ENCODE measurements around the gene SAFB. TPM values are rescaled to one million over a fixed set of nuclear protein-coding genes. Genes with fewer than 3 reads are reported as not detected.

Gene SAFB
- total and polyA plus RNA-seq, 2 of the 13 experiments (the other 11 are each of a cell fraction or from before 2014, with no cell fraction given) = 21.0 to 28.4 TPM

DNA sequence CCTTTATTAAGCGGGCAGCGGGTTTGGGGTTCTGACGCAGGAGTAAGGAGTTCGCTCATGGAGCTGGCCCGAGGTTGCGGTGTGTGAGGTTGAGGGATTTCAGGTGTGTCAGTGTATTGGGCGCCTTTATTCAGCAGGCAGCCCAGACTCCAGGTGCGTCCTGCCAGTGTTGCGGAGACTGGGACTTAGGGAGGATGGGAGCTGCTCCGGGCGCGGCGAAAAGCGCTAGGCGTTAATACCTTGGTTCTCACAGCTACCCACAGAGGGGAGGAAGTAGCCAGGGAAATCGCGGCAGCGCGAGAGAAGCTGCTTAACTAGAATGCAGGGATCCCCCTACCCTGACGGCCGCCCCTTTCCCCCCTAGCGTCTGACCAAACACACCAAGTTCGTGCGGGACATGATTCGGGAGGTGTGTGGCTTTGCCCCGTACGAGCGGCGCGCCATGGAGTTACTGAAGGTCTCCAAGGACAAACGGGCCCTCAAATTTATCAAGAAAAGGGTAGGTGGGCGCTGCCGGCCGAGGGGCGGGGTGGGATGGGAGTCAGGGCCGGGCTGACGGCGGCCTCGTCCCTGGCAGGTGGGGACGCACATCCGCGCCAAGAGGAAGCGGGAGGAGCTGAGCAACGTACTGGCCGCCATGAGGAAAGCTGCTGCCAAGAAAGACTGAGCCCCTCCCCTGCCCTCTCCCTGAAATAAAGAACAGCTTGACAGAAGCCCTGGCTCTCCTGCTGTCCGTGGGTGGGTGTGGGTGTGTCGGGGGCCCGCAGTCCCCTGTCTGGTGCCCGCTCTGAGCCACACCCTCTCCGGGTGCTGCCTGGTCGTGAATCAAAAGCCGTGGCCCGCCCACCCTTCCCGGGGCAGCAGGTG, 68.3 kb downstream of the SAFB start:
- 4% methylated on average over 20 of the region's 54 CpGs for whole genome bisulfite sequencing (ENCODE audit: low lambda C conversion rate)
- ChIA-PET CTCF (ENCODE audit: low intra/inter-chr PET ratio, low total read pairs) (no interaction called here), POLR2A (interaction anchor here (0.6 to 3.7 kb wide), 8 partner anchors 11 to 280 kb away, joined by 3 to 95 read pairs (median 4); partner anchors contain the start of genes CATSPERD, LONP1, SAFB and SAFB2)
- no peak for DNase-seq (ENCODE audit: low spot score)
- in situ Hi-C loops (cut with HindIII; ENCODE audit: extremely low pct_ligation_motif_present, low pct_unique_long_range_greater_than_20kb) = no loop called here
- H3K4me1 ChIP-seq (ENCODE audit: insufficient read depth, low read length) = peaks cover 28% of the 10 kb centered on the region
- ATAC-seq = peak; percentile 1; the same call in 2 of the 3 replicates
- FAIRE-seq = no peak
- peak overlapping the region; percentile 94 for H3K9ac ChIP-seq (ENCODE audit: insufficient read depth, low read depth, low read length)
- H3K4me2 ChIP-seq (ENCODE audit: low read depth, low read length) = peak overlapping the region; percentile 79
- peak overlapping the region; percentile 92 for H3K27ac ChIP-seq (ENCODE audit: extremely low read length, insufficient read depth, low read length)
- intact Hi-C loops (cut with micrococcal nuclease; ENCODE audit: unreplicated experiment) = no loop called here
- peak overlapping the region; percentile 88 to 94 (median 89) for H3K4me3 ChIP-seq (replicated peaks in 1 of 3; ENCODE audit: insufficient read depth in 1 of 3, low read depth in 2 of 3, low read length in 3 of 3)
- peaks cover 33% of the 10 kb centered on the region for H3K79me2 ChIP-seq (ENCODE audit: insufficient read depth, low read length)
- no peak overlapping the region for H2AFZ ChIP-seq (ENCODE audit: low read length)
- no peaks in the 10 kb centered on the region; a peak in 1 of 5 replicates for H3K27me3 ChIP-seq (ENCODE audit: control insufficient read depth in 1 of 2, insufficient read depth in 2 of 2, low read length in 2 of 2)
- peaks cover 20 to 49% of the 10 kb centered on the region in 2 experiments for H3K36me3 ChIP-seq (replicated peaks in 1 of 2; ENCODE audit: control insufficient read depth in 1 of 2, insufficient read depth in 2 of 2, low read length in 2 of 2)
- H4K20me1 ChIP-seq (ENCODE audit: insufficient read depth, low read length) = peaks cover 38% of the 10 kb centered on the region
- H3K9me3 ChIP-seq (ENCODE audit: low read length) = no peaks in the 10 kb centered on the region
- BruUV-seq (replicated peaks) = TSS peak; percentile 83
- TF ChIP-seq KLF15 (CRISPR knock-in tag; IDR thresholded peaks at IDR 0.05; ENCODE audit: borderline replicate concordance) (no peak), ZEB1 (IDR thresholded peaks at IDR 0.05; ENCODE audit: insufficient replicate concordance, low read depth) (no peak), ZNF160 (CRISPR knock-in tag; IDR thresholded peaks at IDR 0.05) (no peak), REL (CRISPR knock-in tag; conservative IDR thresholded peaks at IDR 0.05) (no peak), ZNF282 (IDR thresholded peaks at IDR 0.05; ENCODE audit: partially characterized antibody) (no peak), HIVEP1 (CRISPR knock-in tag; IDR thresholded peaks at IDR 0.05) (no peak), RBM39 (IDR thresholded peaks at IDR 0.05; ENCODE audit: low read depth, low read length, poor library complexity, severe bottlenecking) (peak; percentile 45), TOE1 (CRISPR knock-in tag; IDR thresholded peaks at IDR 0.05) (no peak), IRF1 (CRISPR knock-in tag; IDR thresholded peaks at IDR 0.05; ENCODE audit: low read depth) (no peak), IKZF4 (CRISPR knock-in tag; IDR thresholded peaks at IDR 0.05; ENCODE audit: borderline replicate concordance, low read depth, not compliant biosample characterization) (no peak), ISX (CRISPR knock-in tag; conservative IDR thresholded peaks at IDR 0.05) (0 out of 2 replicates have a peak, but pooled peaks have one; percentile 33), ZNF234 (CRISPR knock-in tag; conservative IDR thresholded peaks at IDR 0.05) (0 out of 2 replicates have a peak, but pooled peaks have one; percentile 1), RBM22 (optimal IDR thresholded peaks at IDR 0.05; ENCODE audit: low read length) (peak; percentile 88), NAIF1 (CRISPR knock-in tag; IDR thresholded peaks at IDR 0.05; ENCODE audit: borderline replicate concordance) (no peak), RBFOX2 (IDR thresholded peaks at IDR 0.05; ENCODE audit: low read depth, low read length) (no peak; the same call in 1 of the 2 replicates)
- TF ChIP-seq, protein P1, sequence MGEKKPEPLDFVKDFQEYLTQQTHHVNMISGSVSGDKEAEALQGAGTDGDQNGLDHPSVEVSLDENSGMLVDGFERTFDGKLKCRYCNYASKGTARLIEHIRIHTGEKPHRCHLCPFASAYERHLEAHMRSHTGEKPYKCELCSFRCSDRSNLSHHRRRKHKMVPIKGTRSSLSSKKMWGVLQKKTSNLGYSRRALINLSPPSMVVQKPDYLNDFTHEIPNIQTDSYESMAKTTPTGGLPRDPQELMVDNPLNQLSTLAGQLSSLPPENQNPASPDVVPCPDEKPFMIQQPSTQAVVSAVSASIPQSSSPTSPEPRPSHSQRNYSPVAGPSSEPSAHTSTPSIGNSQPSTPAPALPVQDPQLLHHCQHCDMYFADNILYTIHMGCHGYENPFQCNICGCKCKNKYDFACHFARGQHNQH (CRISPR knock-in tag; IDR thresholded peaks at IDR 0.05) = no peak
- TF ChIP-seq, protein P2, sequence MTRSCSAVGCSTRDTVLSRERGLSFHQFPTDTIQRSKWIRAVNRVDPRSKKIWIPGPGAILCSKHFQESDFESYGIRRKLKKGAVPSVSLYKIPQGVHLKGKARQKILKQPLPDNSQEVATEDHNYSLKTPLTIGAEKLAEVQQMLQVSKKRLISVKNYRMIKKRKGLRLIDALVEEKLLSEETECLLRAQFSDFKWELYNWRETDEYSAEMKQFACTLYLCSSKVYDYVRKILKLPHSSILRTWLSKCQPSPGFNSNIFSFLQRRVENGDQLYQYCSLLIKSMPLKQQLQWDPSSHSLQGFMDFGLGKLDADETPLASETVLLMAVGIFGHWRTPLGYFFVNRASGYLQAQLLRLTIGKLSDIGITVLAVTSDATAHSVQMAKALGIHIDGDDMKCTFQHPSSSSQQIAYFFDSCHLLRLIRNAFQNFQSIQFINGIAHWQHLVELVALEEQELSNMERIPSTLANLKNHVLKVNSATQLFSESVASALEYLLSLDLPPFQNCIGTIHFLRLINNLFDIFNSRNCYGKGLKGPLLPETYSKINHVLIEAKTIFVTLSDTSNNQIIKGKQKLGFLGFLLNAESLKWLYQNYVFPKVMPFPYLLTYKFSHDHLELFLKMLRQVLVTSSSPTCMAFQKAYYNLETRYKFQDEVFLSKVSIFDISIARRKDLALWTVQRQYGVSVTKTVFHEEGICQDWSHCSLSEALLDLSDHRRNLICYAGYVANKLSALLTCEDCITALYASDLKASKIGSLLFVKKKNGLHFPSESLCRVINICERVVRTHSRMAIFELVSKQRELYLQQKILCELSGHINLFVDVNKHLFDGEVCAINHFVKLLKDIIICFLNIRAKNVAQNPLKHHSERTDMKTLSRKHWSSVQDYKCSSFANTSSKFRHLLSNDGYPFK (CRISPR knock-in tag; IDR thresholded peaks at IDR 0.05; ENCODE audit: borderline replicate concordance) = no peak
